ENCODE results near the gene PTPN9.
A peak's percentile ranks its signal among the peaks of the same experiment; 100 is the strongest.
"Not testable (repeated sequence)": the region's sequence is repeated elsewhere in the genome, so short reads cannot be mapped to it uniquely, and the experiment has no call there.

The PTPN9 gene
- 34.0 to 50.4 (median 42.6) reads per million in 4 experiments for total RNA-seq

DNA sequence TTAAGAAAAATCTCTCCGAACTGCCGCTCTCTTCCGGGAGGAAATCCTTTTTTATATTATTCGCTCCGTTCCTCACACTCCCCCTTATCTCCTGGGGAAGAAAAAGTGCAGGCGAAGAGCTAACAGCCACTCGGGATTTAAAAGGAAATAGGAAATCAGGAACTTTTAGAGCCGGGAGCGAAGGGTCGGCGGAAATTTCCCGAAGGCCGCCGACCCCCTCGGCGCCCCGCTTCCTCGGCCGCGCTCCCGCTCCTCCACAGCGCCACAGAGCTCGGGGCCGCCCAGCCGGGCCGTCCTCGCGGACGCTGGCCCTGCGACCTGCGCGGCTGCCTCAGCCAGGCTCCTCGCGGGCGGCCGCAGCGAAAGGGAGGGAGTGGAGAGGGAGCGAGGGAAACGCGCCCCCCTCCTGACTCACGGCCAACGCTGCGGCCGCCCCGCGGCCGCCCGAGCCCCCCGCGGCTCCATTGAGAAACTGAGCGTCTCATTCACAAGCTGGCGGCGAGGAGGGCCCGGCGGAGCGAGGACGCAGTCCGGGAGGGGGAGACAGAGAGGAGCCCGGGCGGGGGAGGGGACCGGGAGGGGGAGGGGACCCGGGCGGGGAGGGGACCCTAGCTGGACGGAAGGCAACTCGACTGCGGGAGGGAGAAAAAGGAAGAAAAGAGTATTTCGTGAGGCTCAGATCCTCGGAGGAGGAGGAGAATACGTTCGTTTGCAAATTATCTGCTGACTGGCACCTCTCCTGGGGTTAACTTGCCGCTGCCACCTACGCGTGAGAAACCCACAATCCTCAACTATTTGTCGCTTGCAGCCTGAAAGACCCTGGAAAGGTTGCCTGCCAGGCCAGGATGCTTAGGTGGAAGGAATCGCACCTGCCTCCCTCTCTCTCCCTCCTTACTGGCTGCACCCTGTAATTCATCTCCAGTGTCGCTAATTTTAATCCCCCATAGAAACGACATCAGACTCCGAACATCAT, at the start of gene PTPN9:
Gene PTPN9, minus strand, starts transcription at position 368 of the 973 bp plus-strand sequence. CDS start 539 bp downstream, outside the sequence.
- peak; percentile 49 for DNase-seq

GRCh38 chr15:75625542-75626347, 46.6 kb upstream of the PTPN9 start, which contains the start of gene SNUPN:
TSS of gene SNUPN (minus strand) at chr15:75625725. CDS start at chr15:75621051, 4,674 bp downstream.
- peak; percentile 84 for DNase-seq

- no peak for DNase-seq
Observed at GRCh38 chr15:75622505-75622904, 43.4 kb upstream of the PTPN9 start.

GRCh38 chr15:75620841-75621391, 41.8 kb upstream of the PTPN9 start:
- no peak for DNase-seq

DNA sequence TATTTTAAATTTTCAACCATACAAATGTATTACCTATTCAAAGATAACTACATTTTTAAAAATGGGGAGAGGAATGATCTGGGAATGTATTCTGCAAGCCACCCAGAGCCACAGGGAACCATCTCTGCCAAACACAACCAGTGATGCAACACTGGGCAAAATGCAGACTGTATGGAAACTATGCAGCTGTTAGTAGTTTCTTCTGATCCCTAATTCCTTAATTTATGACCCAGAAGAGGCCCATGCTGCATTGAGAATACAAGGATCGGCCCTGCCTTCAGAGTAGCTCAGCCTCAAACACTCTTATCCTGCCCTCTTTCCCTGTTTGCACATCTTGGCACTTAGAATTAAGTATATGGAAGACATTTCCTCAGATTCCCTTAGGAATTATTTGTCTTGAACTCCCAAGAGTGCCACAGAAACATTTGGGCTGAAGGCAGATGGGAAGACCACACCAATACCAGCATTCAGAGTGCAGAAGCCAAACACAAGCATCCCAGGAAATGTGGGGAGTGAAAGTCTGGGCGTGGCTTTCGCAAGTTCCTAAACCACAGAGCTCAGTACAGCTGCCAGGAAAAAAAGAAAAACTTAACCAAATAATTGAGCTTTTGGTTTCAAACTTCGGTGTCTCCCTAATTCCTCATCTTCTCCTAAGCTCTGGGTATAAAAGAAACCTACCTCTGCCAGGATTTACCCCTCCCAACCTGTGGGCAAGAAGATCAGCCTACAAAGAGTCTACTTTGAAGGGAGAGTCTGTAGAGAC, 41.1 kb upstream of the PTPN9 start:
- DNase-seq: no peak

GRCh38 chr15:75616766-75617165, 37.7 kb upstream of the PTPN9 start:
- DNase-seq: no peak

DNA sequence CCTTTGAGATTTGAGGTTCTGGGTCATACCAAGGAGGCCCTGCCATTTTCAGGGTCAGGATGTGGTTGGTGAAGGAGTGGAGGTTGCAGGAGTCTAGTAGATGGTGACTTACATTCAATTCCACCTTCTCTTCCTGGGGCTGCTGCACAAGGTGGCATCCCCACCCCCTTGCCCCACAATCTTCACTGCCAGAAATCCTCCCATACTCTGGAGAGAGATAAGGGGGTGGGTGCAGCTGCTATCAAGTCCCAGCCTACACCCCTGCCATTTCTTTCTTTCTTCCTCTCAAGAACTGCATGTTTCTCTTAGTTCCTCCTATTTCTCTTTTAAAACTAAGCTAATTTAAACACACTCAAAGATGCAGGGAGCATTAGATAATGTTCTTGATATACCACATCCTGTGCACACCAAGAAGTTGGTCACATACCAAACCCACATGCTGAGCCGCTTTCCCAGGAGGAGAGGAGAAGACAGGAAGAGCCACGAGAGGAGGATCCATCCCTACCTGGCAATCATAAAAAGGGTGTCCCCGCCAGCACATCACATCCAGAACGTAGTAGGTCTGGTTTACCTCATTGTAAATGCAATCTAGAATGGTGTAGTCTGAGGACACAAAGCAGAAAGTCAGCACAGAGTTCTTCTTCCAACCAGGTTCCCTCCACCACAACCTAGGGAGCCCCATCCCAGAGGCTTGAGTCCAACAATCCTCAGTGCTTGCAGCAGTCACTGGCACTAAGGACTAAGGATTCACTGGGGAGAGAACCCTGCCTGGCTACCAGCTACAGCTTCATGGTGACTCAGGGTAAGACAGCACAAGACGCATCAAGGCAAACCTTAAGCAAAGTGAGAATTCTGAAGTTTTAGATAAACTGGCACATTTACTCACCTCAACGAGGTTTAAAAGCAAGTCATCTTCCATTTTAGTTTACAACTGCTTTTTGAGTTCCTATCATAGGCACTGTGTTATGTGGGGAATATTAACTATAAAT, 27.9 kb upstream of the PTPN9 start:
- DNase-seq: no peak

DNA sequence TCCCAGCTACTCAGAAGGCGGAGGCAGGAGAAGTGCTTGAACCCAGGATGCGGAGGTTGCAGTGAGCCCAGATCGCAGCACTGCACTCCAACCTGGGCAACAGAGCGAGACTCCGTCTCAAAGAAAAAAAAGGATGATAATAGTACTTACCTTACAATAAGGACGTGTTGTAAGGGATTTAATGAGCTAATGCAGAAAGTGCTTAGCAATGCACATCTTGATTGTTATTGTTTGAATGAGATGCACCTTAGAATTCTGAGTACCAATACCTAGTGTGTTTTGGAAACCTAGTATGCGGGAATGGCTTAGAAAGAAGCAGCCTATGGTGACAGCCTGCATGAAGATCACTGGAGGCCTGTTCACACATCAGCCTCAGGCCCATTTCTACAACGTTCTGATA, 26.9 kb upstream of the PTPN9 start:
- no peak for DNase-seq

GRCh38 chr15:75599401-75599800, 20.3 kb upstream of the PTPN9 start:
- DNase-seq: no peak

DNA sequence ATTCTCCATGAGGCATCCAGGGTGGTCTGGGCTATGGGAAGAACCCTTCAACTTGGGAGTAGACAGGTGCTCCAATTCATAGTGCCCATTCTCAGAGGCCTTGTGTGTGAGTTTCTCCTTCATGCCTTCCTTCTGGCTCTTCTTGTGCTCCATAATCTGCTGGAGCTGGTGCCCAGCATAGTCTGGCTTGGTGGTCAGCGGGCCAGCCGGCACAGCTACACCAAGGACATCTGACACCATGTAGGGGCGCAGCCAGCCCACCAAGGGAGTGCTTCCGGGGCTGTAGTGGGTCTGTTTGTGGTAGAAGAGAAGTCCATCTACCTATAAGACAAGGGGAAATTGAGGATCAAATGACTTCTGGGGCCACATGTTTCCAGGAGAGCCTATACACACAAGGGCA, 19.2 kb upstream of the PTPN9 start:
- DNase-seq: no peak

DNA sequence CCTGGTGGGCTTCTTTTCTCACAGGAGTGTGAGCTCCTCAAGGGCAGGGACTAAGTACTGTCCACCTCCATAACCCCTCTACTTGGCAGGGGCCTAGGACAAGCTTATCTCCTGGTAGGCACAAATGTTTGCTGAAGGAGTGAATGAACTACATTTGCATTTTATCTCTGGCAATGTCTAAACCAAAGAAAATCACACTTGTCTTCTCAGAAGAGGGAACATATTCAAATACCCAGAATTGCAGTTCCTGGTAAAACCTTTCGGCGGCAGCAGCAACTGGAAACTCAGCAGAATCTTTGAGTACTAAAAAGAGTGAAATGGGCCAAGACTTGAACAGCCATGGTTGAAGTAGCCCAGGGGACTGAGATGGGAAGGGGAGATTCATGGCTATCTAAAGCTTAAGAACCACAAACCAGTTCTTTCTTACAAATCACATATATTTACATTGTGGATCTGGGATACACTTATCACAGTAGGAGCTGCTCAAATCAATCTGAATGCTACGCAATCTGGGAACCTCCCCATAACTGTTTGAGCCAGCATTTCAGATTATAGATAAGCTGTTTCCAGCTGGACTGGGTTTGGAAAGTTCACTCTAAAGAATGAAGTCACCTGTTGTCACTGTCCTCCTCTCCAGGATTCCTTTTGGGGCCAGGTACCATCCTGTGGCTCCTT, 18.7 kb upstream of the PTPN9 start:
- DNase-seq: no peak

DNA sequence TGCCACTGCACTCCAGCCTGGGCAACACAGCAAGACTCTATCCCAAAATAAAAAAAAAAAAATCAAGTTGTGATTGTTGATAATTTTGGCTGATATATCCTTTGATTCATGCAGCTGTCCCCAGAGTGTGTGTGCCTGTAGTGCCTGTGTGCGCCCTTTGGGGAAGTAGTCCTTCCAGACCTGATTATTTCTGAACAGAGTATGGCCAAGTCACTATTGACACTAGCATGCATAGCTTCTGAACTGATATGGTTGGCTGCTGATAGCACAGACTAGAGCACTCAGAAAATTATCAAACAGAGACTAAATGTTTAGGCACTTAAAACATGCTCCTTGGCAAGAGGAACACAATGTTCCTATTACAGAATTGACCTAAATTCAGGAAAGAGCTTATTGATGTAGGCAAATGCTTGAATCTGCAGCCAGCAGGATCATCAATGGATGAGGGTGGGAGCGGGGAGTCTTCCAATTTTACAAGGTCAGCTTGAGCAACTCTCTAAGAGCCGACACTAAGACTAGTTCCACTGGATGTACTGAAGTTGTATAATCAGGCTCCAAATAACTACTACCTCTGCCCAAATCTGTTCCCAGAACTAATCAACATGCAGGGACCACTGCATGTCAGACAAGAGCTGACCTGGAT, 17.7 kb upstream of the PTPN9 start:
- no peak for DNase-seq

- no peak for DNase-seq
Observed at GRCh38 chr15:75594276-75594675, 15.2 kb upstream of the PTPN9 start.

DNA sequence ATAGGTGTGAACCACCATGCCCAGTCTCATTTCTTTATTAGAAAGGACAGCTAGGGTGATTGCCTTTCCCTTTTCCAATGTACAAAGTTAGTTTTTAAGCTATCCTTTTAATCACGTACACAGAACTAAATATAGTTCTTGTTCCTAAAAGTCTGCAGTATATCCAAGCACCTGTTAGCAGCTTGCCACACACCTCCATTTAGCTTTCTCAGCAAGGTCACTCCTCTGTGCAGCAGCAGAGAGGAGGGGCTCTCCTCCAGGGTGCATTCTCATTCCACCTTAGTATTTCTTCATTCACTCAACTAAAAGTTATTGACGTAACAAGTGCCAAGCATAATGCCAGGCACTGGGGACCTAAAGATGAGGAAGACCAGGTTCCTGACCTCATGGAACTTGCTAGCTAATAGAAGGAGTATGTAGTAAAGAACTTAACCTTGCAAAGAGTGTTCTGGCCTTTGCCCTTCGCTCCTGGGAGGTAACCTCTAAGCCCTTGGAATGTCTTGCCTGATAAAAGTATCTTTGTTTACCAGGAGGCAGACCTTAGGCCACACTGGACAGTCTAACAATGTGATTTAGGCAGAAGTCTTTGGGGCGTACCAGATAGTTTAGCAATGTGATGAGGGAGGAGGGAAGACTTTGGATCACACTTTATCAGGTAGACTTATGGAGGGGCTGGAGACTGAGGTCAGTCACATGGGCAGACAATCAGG, 12.7 kb upstream of the PTPN9 start:
- DNase-seq: no peak

- no peak for DNase-seq
Observed at GRCh38 chr15:75590239-75590638, 11.1 kb upstream of the PTPN9 start.

GRCh38 chr15:75589071-75589470, 10.0 kb upstream of the PTPN9 start:
- no peak for DNase-seq

DNA sequence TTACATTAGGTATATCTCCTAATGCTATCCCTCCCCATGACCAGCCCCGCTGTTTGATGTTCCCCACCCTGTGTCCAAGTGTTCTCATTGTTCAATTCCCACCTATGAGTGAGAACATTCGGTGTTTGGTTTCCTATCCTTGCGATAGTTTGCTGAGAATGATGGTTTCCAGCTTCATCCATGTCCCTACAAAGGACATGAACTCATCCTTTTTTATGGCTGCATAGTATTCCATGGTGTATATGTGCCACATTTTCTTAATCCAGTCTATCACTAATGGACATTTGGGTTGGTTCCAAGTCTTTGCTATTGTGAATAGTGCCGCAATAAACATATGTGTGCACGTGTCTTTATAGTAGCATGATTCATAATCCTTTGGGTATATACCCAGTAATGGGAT, 7.3 kb upstream of the PTPN9 start:
- DNase-seq: not testable (repeated sequence)

DNA sequence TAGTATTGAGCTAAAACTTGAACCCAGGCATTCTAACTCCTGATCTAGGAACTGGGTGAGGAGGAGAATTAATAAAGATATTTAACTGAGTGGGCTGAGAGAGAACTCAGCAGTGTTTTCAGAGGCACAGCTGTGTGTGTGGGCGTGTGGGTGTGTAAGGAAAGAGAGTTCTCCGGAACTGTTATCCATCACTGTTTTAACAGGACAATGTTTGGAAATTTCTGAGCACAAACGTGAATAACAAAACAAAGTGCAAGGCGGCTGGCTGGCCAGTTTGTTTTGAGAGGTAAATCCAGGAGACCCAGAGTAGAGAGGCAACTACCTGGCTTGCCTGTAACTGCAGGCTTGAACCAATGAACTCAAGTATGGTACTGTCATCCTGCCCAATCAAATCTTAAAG, 5.0 kb upstream of the PTPN9 start:
- no peak for DNase-seq

- no peak for DNase-seq
Observed at GRCh38 chr15:75583701-75584100, 4.6 kb upstream of the PTPN9 start.

Measured in effector CD8-positive, alpha-beta T cell (primary cell).